Measurements from ENCODE around the gene EPHB1.

Gene EPHB1

DNA sequence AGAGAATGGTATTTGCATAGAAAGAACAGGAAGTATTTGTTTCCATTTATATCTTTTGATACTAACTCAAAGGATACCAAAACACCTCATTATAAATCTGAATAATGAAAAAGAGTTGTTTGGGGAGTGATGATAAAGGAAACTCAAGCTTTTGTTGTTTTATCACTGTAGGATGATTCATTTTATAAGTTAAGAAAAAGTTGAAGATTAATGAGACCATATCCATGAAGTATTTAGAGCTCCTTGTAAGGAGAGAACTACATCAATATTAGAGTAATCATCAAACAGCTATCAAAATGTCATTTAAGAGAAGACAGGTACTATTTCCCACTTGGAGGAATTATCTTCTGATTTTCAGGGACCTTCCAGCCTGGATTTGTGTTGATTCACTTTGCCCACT lies 92.5 kb downstream of the EPHB1 start:
- Histone ChIP-seq H3K27me3 (ENCODE audit: control insufficient read depth in 1 of 2, insufficient read depth in 2 of 2, low read length in 2 of 2) (no peaks in the 10 kb centered on the region), H3K9me3 (ENCODE audit: low read length) (no peaks in the 10 kb centered on the region), H3K9ac (ENCODE audit: low read length) (no peak overlapping the region), H3K4me1 (ENCODE audit: insufficient read depth, low read length) (no peaks in the 10 kb centered on the region), H3K27ac (ENCODE audit: low read depth, low read length) (no peak overlapping the region), H3K36me3 (ENCODE audit: insufficient read depth, low read length) (no peaks in the 10 kb centered on the region), H3K4me3 (ENCODE audit: low read depth in 1 of 2, low read length in 2 of 2) (no peak overlapping the region)

DNA sequence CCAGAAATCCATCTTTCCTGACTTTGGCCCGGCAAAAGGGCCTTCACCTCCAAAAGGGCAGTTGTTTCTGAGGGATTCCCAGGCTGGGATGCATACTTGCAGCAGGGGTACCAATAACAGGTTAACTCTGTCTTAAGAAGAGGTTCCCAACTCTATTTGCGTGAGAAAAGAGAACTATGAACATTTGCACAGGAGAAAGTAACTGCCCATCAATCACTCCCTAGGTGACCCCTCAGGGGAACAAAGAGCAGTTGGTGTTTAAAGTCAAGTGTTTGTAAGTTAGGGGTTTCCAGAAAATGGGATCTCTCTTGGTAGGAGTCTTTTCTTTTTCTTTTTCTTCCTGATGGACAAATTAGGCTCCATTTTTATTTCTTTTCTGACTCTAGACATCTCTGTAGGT lies 97.3 kb downstream of the EPHB1 start:
- H3K9ac ChIP-seq (ENCODE audit: low read length) = no peak overlapping the region

DNA sequence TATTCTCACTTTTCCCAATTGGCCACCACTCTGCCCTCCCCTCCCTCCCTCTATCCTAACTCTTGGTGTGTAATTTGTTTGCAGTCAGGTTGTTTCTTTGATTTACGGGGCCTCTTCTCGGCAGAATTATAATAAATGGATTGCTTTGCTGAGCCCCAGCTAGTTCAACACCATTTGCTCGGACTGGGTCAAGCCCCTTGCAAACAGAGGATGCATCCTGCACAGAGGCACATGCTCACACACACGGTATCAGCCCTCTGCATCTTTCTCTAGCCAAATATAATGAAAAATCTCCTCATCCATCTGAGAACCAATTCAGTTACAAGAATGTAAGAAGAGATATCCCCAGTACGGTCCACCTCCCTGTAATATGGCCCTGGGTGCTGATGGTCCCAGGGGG lies 97.7 kb downstream of the EPHB1 start:
- no peaks in the 10 kb centered on the region for H3K36me3 ChIP-seq (ENCODE audit: insufficient read depth, low read length)
- H3K9ac ChIP-seq (ENCODE audit: low read length) = no peak overlapping the region

More for the DNA sequence above, 97.3 kb downstream of the EPHB1 start:
- Histone ChIP-seq H3K4me1 (ENCODE audit: insufficient read depth, low read length) (no peaks in the 10 kb centered on the region), H3K27me3 (ENCODE audit: control insufficient read depth in 1 of 2, insufficient read depth in 2 of 2, low read length in 2 of 2) (no peaks in the 10 kb centered on the region), H3K4me3 (ENCODE audit: low read depth in 1 of 2, low read length in 2 of 2) (no peak overlapping the region), H3K36me3 (ENCODE audit: insufficient read depth, low read length) (no peaks in the 10 kb centered on the region), H3K9me3 (ENCODE audit: low read length) (no peaks in the 10 kb centered on the region), H3K27ac (ENCODE audit: low read depth, low read length) (no peak overlapping the region)

DNA sequence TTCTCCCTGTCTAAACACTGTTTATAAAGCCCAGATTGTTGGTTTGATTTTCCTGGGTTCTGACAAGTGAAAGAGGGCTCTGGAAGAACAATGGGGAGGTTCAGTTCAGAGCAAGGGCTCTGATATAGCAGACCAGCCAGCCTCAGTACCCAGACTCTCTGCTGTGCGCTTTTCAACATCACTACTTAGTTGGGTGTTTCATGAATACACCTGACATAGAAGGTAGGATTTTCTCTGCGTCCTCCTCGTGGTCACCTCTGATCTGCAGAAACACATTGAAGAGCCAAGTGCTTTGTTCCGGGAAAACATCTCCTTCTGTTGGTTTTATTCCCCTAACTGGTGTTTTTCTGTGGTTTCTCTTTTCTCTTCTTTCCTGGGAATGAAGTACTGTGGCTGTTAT lies 99.5 kb downstream of the EPHB1 start:
- Histone ChIP-seq H3K36me3 (ENCODE audit: insufficient read depth, low read length) (no peaks in the 10 kb centered on the region), H3K27me3 (ENCODE audit: control insufficient read depth in 1 of 2, insufficient read depth in 2 of 2, low read length in 2 of 2) (no peaks in the 10 kb centered on the region), H3K27ac (ENCODE audit: low read depth, low read length) (no peak overlapping the region), H3K4me1 (ENCODE audit: insufficient read depth, low read length) (no peaks in the 10 kb centered on the region), H3K9ac (ENCODE audit: low read length) (no peak overlapping the region), H3K9me3 (ENCODE audit: low read length) (no peaks in the 10 kb centered on the region), H3K4me3 (ENCODE audit: low read depth in 1 of 2, low read length in 2 of 2) (no peak overlapping the region)

More for the DNA sequence above, 97.7 kb downstream of the EPHB1 start:
- Histone ChIP-seq H3K4me3 (ENCODE audit: low read depth in 1 of 2, low read length in 2 of 2) (no peak overlapping the region), H3K27me3 (ENCODE audit: control insufficient read depth in 1 of 2, insufficient read depth in 2 of 2, low read length in 2 of 2) (no peaks in the 10 kb centered on the region), H3K27ac (ENCODE audit: low read depth, low read length) (no peak overlapping the region), H3K4me1 (ENCODE audit: insufficient read depth, low read length) (no peaks in the 10 kb centered on the region), H3K9me3 (ENCODE audit: low read length) (no peaks in the 10 kb centered on the region)

DNA sequence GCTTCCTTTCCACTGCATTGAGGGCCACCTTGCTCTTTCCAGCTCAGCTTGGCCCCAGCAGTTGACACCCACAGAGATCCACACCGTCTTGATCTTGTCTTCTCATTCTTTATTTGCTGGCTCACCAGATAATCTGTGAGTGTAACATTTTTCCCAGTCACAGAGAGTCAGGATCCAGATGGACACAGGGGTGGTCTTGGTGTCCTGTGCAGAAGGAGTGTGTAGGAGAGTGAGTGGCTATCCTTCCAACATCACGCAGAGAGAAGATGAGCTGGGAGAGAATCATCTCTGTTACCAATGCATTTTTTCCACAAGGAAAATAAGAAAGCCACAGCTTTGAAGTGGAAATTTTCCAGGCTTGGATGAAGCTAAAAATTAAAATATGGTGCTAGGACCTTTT lies 100.1 kb downstream of the EPHB1 start:
- Histone ChIP-seq H3K9me3 (ENCODE audit: low read length) (no peaks in the 10 kb centered on the region), H3K4me1 (ENCODE audit: insufficient read depth, low read length) (no peaks in the 10 kb centered on the region), H3K36me3 (ENCODE audit: insufficient read depth, low read length) (no peaks in the 10 kb centered on the region), H3K4me3 (ENCODE audit: low read depth in 1 of 2, low read length in 2 of 2) (no peak overlapping the region), H3K9ac (ENCODE audit: low read length) (no peak overlapping the region), H3K27ac (ENCODE audit: low read depth, low read length) (no peak overlapping the region), H3K27me3 (ENCODE audit: control insufficient read depth in 1 of 2, insufficient read depth in 2 of 2, low read length in 2 of 2) (no peaks in the 10 kb centered on the region)

DNA sequence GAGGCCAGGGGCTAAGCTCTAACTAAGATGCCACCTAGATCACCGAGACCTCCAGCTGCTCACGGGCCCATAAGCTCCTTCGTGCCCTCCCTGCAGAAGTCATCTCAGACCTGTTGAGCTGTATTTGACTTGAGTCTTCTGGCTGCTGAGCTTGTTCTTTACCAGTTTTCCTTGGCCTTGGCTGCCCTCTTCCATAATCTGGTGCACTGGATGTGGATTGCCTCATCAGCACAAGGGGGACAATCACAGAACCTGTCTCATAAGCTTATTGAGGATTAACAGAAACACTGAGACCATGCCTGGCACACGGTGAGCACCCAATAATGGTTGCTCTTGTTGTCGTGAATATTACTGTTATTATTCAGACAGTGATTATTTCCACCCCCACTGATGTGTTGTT lies 101.1 kb downstream of the EPHB1 start:
- Histone ChIP-seq H3K9me3 (ENCODE audit: low read length) (no peaks in the 10 kb centered on the region), H3K27ac (ENCODE audit: low read depth, low read length) (no peak overlapping the region)

DNA sequence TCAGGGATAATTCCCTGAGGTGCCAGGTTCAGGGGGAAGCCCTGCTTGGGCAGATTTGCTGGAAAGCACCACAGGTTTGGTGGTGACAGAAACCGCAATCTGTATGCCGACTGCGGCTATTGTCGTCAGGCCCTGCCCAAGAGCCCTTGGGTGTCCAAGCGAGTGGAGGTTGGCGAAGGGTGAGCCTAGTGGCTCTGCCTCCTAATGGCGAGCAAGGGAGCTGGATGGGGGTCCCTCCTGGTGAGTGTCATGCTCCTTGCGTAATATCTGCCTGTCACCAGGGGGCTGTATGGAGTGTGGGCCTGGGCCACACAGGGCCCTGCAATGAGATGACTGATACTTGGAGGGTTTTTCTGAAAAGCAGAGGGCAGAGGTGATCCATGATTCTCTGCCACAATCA lies 101.6 kb downstream of the EPHB1 start:
- no peak overlapping the region for H3K4me3 ChIP-seq (ENCODE audit: low read depth in 1 of 2, low read length in 2 of 2)
- H3K36me3 ChIP-seq (ENCODE audit: insufficient read depth, low read length) = no peaks in the 10 kb centered on the region
- no peak overlapping the region for H3K9ac ChIP-seq (ENCODE audit: low read length)
- H3K27ac ChIP-seq (ENCODE audit: low read depth, low read length) = no peak overlapping the region
- no peaks in the 10 kb centered on the region for H3K27me3 ChIP-seq (ENCODE audit: control insufficient read depth in 1 of 2, insufficient read depth in 2 of 2, low read length in 2 of 2)
- H3K9me3 ChIP-seq (ENCODE audit: low read length) = no peaks in the 10 kb centered on the region
- no peaks in the 10 kb centered on the region for H3K4me1 ChIP-seq (ENCODE audit: insufficient read depth, low read length)

More for the DNA sequence above, 101.1 kb downstream of the EPHB1 start:
- no peak overlapping the region for H3K9ac ChIP-seq (ENCODE audit: low read length)
- no peaks in the 10 kb centered on the region for H3K36me3 ChIP-seq (ENCODE audit: insufficient read depth, low read length)
- no peak overlapping the region for H3K4me3 ChIP-seq (ENCODE audit: low read depth in 1 of 2, low read length in 2 of 2)
- no peaks in the 10 kb centered on the region for H3K4me1 ChIP-seq (ENCODE audit: insufficient read depth, low read length)
- H3K27me3 ChIP-seq (ENCODE audit: control insufficient read depth in 1 of 2, insufficient read depth in 2 of 2, low read length in 2 of 2) = no peaks in the 10 kb centered on the region

DNA sequence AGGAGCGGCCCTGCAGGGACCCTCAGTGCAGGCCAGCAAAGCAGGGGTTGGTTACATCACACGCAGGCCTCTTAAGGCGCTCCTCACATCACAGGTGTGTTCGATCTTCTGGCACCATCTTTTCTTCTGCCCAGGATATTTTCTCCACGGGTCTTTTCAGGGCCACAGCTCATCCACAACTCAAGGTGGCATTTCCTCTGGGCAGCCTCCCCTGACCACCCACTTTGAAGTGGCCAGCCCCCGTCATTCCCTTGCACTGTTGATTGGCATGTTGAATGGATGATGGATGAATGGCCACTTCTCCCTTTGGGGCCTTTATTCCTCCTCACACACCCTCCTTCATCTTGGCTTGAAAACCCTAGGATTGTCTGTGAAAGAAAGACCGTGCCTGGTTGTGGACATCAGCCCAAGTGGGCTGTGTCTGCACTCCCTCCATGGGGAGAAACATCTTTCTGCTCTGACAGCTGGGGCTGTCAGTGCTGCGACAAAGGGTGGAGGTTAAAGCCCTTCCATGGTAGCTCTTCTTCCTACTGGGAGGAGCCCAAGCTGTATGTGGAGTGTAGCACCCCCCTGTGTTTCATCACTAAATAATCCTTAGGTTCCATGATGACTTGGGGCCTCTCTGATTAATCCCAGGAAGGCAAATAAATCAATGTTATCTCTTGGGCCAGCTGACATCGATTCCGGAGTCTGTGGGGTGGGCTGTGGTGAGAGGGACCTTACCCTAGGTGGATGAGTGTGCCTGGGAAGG lies 102.5 kb downstream of the EPHB1 start:
- Histone ChIP-seq H3K9ac (ENCODE audit: low read length) (no peak overlapping the region), H3K9me3 (ENCODE audit: low read length) (no peaks in the 10 kb centered on the region), H3K4me3 (ENCODE audit: low read depth in 1 of 2, low read length in 2 of 2) (no peak overlapping the region), H3K27me3 (ENCODE audit: control insufficient read depth in 1 of 2, insufficient read depth in 2 of 2, low read length in 2 of 2) (no peaks in the 10 kb centered on the region), H3K4me1 (ENCODE audit: insufficient read depth, low read length) (no peaks in the 10 kb centered on the region), H3K36me3 (ENCODE audit: insufficient read depth, low read length) (no peaks in the 10 kb centered on the region), H3K27ac (ENCODE audit: low read depth, low read length) (no peak overlapping the region)

DNA sequence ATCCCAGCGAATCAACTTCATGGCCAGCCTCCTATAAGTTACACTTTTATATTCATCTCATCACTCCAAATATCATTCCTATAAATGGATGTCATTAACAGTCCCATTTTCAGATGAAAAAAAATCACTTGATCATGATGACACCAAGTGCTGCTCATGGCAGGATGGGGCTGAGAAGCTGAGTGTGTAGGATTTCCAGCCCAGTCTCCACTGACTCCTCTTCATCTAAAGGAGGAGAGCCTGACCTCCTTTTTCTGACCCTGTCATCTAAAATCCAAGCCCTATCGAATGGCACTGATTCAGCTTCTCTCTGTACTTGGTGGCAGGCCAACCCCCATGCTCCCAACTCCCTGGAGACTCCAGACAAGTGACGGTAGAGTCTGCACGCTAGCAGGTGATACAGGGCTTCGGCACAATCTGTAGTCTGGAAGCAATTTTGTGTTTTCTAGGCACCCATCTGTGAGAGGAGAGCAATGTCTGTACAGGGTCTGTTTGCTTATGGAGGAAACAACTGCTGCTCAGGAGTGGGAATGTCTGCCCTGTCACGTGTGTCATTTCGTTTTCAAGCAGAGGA lies 103.2 kb downstream of the EPHB1 start:
- Histone ChIP-seq H3K27ac (ENCODE audit: low read depth, low read length) (no peak overlapping the region), H3K27me3 (ENCODE audit: control insufficient read depth in 1 of 2, insufficient read depth in 2 of 2, low read length in 2 of 2) (no peaks in the 10 kb centered on the region), H3K36me3 (ENCODE audit: insufficient read depth, low read length) (no peaks in the 10 kb centered on the region), H3K4me1 (ENCODE audit: insufficient read depth, low read length) (no peaks in the 10 kb centered on the region), H3K9me3 (ENCODE audit: low read length) (no peaks in the 10 kb centered on the region), H3K4me3 (ENCODE audit: low read depth in 1 of 2, low read length in 2 of 2) (no peak overlapping the region), H3K9ac (ENCODE audit: low read length) (no peak overlapping the region)

DNA sequence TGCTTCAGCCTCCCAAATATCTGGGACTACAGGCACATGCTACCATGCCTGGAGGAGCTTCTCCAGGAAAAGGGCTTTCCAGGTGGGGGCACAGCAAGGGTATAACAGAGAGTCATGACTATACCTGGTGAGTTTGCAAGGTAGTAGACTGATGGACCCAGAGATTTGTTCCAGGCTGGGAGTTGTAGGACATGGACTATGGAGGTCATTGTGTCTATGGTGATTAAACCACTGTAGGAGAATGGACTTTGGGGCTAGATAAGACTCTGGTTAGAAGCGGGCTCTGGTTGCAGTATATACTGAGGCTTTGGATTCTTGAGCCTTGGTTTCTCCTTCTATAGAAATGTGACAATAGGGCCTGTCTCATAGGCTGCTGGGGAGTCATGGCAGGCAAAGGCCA lies 104.7 kb downstream of the EPHB1 start:
- peaks cover 11% of the 10 kb centered on the region for H3K4me1 ChIP-seq (ENCODE audit: insufficient read depth, low read length)
- H3K27me3 ChIP-seq (ENCODE audit: control insufficient read depth in 1 of 2, insufficient read depth in 2 of 2, low read length in 2 of 2) = no peaks in the 10 kb centered on the region
- H3K4me3 ChIP-seq (ENCODE audit: low read depth in 1 of 2, low read length in 2 of 2) = no peak overlapping the region
- no peak overlapping the region for H3K9ac ChIP-seq (ENCODE audit: low read length)
- no peaks in the 10 kb centered on the region for H3K9me3 ChIP-seq (ENCODE audit: low read length)
- no peak overlapping the region for H3K27ac ChIP-seq (ENCODE audit: low read depth, low read length)
- H3K36me3 ChIP-seq (ENCODE audit: insufficient read depth, low read length) = no peaks in the 10 kb centered on the region

DNA sequence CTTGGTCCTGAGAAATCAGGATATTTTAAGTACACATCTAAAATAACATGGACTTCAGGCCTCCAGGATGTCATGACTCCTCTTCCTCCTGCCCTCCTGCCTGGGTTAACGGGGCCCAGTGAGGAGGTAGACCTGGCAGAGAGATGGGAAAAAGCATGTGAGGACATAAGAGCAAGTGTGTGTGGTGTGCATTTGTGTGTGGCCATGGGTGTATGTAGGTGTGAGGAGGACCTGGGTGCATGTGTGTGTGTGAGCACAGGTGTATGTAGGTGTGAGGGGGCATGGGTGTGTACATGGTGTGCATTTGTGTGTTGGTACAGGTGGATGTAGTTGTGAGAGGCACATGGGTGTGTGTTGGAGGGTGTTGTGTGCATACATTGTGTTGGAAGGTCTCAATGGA lies 105.4 kb downstream of the EPHB1 start:
- H3K9me3 ChIP-seq (ENCODE audit: low read length) = no peaks in the 10 kb centered on the region
- H3K4me1 ChIP-seq (ENCODE audit: insufficient read depth, low read length) = peaks cover 17% of the 10 kb centered on the region
- no peak overlapping the region for H3K9ac ChIP-seq (ENCODE audit: low read length)
- H3K27me3 ChIP-seq (ENCODE audit: control insufficient read depth in 1 of 2, insufficient read depth in 2 of 2, low read length in 2 of 2) = no peaks in the 10 kb centered on the region
- no peak overlapping the region for H3K27ac ChIP-seq (ENCODE audit: low read depth, low read length)
- no peak overlapping the region for H3K4me3 ChIP-seq (ENCODE audit: low read depth in 1 of 2, low read length in 2 of 2)
- no peaks in the 10 kb centered on the region for H3K36me3 ChIP-seq (ENCODE audit: insufficient read depth, low read length)

DNA sequence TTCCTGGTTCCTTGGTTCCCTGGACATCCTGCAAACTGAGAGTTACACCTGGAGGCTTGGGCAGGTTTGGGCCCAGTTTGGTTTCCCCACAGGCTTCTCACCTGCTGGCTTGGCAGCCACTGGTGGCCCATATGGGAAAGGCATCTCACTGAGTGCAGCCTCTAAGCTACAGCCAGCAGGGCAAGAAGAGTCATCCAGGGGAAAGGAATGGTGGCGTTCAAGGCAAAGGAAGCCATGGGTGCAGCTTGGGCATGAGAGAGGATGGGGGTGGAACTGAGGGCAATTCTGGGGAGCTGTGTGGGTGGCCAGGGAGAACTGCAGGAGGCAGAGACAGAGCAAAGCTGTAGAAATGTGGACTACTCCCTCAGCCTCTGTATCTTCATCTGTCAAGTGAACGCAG lies 106.4 kb downstream of the EPHB1 start:
- no peaks in the 10 kb centered on the region for H3K9me3 ChIP-seq (ENCODE audit: low read length)
- H3K27me3 ChIP-seq (ENCODE audit: control insufficient read depth in 1 of 2, insufficient read depth in 2 of 2, low read length in 2 of 2) = no peaks in the 10 kb centered on the region
- H3K36me3 ChIP-seq (ENCODE audit: insufficient read depth, low read length) = no peaks in the 10 kb centered on the region
- no peak overlapping the region for H3K4me3 ChIP-seq (ENCODE audit: low read depth in 1 of 2, low read length in 2 of 2)
- peaks cover 17% of the 10 kb centered on the region for H3K4me1 ChIP-seq (ENCODE audit: insufficient read depth, low read length)
- H3K9ac ChIP-seq (ENCODE audit: low read length) = no peak overlapping the region
- H3K27ac ChIP-seq (ENCODE audit: low read depth, low read length) = no peak overlapping the region

Measured in muscle layer of colon (tissue), 2 donors.